HG03558 (cell line): ENCODE measurements around the gene GALNT14.

Experiments
- ATAC-seq: cut with Tn5 transposase; IDR thresholded peaks from one replicate; pipeline ENCODE4 v1.9.1; 2021; ENCODE audit warnings: moderate number of reproducible peaks; ENCODE audit not compliant: unreplicated experiment; ENCODE audit errors: extremely low read depth

GALNT14 gene

GRCh38 chr2:31020713-31021112 lies 117.5 kb downstream of the GALNT14 start:
- no peak for ATAC-seq

GRCh38 chr2:31018280-31018679 lies 120.0 kb downstream of the GALNT14 start:
- ATAC-seq = no peak

- no peak for ATAC-seq
Observed at GRCh38 chr2:31016648-31017047, 121.6 kb downstream of the GALNT14 start.

GRCh38 chr2:31014516-31014915 lies 123.7 kb downstream of the GALNT14 start:
- no peak for ATAC-seq

- ATAC-seq = no peak
Observed at GRCh38 chr2:31013301-31013700, 124.9 kb downstream of the GALNT14 start.

- ATAC-seq = no peak
Observed at GRCh38 chr2:31012406-31012805, 125.8 kb downstream of the GALNT14 start.

GRCh38 chr2:31011587-31011986 lies 126.7 kb downstream of the GALNT14 start:
- no peak for ATAC-seq

- ATAC-seq = no peak
Observed at GRCh38 chr2:31008561-31009114, 129.6 kb downstream of the GALNT14 start.

- ATAC-seq = no peak
Observed at GRCh38 chr2:31004257-31004656, 134.0 kb downstream of the GALNT14 start.

- no peak for ATAC-seq
Observed at GRCh38 chr2:31003749-31004148, 134.5 kb downstream of the GALNT14 start.

- no peak for ATAC-seq
Observed at GRCh38 chr2:31002537-31003150, 135.6 kb downstream of the GALNT14 start.

GRCh38 chr2:31000970-31001369 lies 137.3 kb downstream of the GALNT14 start:
- ATAC-seq = no peak

- no peak for ATAC-seq
Observed at GRCh38 chr2:30998672-30999071, 139.6 kb downstream of the GALNT14 start.

- ATAC-seq = no peak
Observed at GRCh38 chr2:30997979-30998378, 140.3 kb downstream of the GALNT14 start.

GRCh38 chr2:30994227-30995056 lies 143.8 kb downstream of the GALNT14 start:
- ATAC-seq = no peak

- no peak for ATAC-seq
Observed at GRCh38 chr2:30992781-30993180, 145.5 kb downstream of the GALNT14 start.

- ATAC-seq = no peak
Observed at GRCh38 chr2:30990671-30991070, 147.6 kb downstream of the GALNT14 start.

- ATAC-seq = no peak
Observed at GRCh38 chr2:30990176-30990575, 148.1 kb downstream of the GALNT14 start.

GRCh38 chr2:30989746-30990145 lies 148.5 kb downstream of the GALNT14 start:
- ATAC-seq = no peak

- no peak for ATAC-seq
Observed at GRCh38 chr2:30987566-30987965, 150.7 kb downstream of the GALNT14 start.

GRCh38 chr2:30986231-30986580 lies 152.0 kb downstream of the GALNT14 start:
- no peak for ATAC-seq
